SKM-1 (cell line): ENCODE results near the gene HGS.

ENCODE experiments used
- DNase-seq: peaks from one replicate; lab custom pipeline; 2025; ENCODE audit not compliant: unreplicated experiment; lab: John Stamatoyannopoulos, UW

The HGS gene

DNA sequence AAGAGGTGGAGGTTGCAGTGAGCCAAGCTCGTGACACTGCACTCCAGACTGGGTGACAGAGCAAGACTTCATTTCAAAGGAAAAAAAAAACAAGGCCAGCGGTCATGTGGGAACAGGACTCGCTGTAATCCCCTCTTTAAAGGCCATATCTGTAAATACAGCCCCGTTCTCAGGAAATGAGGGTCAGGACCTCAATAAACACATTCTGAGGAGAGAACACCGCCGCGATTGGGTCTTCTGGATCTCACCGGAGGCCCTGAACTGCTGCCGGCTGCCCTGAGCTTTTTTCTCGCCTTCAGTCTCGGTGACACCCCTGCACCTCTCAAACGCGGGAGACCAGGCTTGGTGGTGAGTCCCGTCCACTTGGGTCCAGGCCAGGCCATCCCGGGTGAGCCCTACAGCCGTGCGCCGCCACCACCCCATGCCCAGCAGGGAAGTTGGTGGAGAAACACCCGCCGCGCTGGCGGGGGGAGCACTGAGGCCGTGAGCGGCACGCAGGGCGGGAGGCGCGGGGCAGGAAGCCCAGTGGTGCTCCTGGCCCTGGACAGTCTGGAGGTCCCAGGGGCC lies 56.7 kb downstream of the HGS start:
- no peak for DNase-seq

DNA sequence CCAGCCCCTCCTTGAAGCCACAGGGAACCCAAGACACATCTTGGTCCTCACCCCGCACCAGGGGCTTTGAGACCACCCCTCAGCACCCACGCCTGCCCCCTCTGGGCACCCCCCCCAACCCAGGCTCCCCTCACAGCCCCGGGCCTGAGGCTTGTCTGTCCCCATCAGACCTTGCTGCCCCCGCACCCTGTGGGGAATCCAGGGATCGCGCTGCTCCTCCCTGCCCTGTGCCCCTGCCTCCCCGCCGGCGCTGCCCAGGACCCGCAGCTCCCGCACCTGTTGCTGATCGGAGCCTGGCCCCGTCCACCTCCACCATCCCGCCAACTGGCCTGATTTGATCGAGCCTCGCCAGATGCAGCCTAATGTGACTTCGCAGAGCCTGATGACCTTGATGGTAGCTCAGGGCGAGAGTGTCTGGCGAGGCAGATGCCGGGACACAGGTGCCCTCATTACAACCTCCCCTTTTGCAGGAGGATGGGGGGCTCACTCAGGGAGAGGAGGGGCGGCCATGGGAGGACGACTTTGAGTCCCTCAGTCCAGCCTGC lies 57.3 kb downstream of the HGS start:
- no peak for DNase-seq

DNA sequence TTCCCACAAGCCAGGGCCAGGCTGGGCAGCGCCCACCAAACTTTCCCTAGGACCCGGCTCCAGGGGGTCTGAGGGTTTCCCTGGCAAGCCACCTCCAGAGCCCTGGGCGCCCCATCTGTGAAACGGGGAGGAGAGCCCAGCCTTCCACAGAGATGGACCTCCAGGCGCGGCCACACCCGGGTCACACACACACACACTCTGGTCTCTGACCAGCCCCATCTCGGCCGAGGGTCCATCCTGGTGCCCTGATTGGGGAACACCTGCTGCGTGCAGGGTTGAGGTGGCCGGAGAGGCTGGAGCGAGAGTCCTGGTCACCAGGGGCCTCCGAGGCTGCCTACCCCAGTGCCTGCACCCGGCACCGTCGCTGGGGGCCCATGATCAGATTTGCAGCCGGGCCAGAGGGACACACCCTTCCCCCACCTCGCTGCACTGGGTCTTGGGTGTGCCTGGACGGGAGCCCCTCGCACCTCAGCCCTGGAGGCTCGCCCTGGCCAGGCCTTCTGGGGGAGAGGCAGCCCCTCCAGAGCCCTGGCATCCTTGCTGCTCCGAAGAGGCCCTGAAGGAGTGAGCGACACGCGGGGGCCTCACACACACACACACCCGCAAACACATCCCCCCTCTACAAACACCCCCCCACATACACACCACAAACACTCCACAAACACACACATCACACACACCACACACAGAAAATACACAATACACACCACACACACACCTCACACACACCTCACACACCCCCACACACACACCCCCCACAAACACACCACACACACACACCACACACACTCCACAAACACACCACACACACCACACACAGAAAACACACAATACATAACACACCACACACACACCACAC lies 58.0 kb downstream of the HGS start:
- DNase-seq, result no peak
